Neutrophil (primary cell): ENCODE measurements around the gene ARAP1.

Experiments used
- H3K27ac ChIP-seq: fragments of 200-600 bp; sonication (generic); 2 replicates; pipeline ENCODE4 v1.5.1; 2016; ENCODE audit warnings: mild to moderate bottlenecking, moderate library complexity
- H3K27me3 ChIP-seq: fragments of 200-600 bp; sonication (generic); 2 replicates; pipeline ENCODE4 v1.6.0; 2016; ENCODE audit warnings: mild to moderate bottlenecking
- H3K36me3 ChIP-seq: fragments of 200-600 bp; sonication (generic); 2 replicates; pipeline ENCODE4 v1.5.1; 2017
- H3K4me1 ChIP-seq, 2 experiments: fragments of 200-600 bp in 1 of 2; sonication (generic) in 1 of 2; 1 replicate in 1 of 2; 2 replicates in 1 of 2; pipeline versions ENCODE4 v1.5.1 to v1.6.1; 2013 to 2016; ENCODE audit warnings: low read depth in 1 of 2, low read length in 1 of 2, mild to moderate bottlenecking in 1 of 2, moderate library complexity in 1 of 2; ENCODE audit not compliant: control insufficient read depth in 1 of 2, insufficient read depth in 1 of 2
- H3K4me3 ChIP-seq, 2 experiments: fragments of 200-600 bp in 1 of 2; sonication (generic) in 1 of 2; 1 replicate in 1 of 2; 2 replicates in 1 of 2; pipeline ENCODE4 v1.5.1; 2013 to 2016; ENCODE audit warnings: low read depth in 1 of 2, low read length in 1 of 2, mild to moderate bottlenecking in 1 of 2, moderate library complexity in 1 of 2
- H3K9me3 ChIP-seq: fragments of 200-600 bp; sonication (generic); 2 replicates; pipeline ENCODE4 v1.5.1; 2016
- CTCF ChIP-seq: fragments of 200-600 bp; sonication (generic); IDR thresholded peaks from 2 replicates; pipeline ENCODE4 v1.5.1; 2016; ENCODE audit warnings: antibody characterized with exemption

Gene ARAP1

GRCh38 chr11:72762641-72763304 lies 10.6 kb upstream of the ARAP1 start:
- Histone ChIP-seq H3K36me3 (no peaks in the 10 kb centered on the region), H3K9me3 (no peaks in the 10 kb centered on the region), H3K4me1 (peaks cover 0 to 13% of the 10 kb centered on the region in 2 experiments), H3K4me3 (no peak overlapping the region), H3K27ac (no peak overlapping the region), H3K27me3 (no peaks in the 10 kb centered on the region)
- TF ChIP-seq CTCF: no peak

DNA sequence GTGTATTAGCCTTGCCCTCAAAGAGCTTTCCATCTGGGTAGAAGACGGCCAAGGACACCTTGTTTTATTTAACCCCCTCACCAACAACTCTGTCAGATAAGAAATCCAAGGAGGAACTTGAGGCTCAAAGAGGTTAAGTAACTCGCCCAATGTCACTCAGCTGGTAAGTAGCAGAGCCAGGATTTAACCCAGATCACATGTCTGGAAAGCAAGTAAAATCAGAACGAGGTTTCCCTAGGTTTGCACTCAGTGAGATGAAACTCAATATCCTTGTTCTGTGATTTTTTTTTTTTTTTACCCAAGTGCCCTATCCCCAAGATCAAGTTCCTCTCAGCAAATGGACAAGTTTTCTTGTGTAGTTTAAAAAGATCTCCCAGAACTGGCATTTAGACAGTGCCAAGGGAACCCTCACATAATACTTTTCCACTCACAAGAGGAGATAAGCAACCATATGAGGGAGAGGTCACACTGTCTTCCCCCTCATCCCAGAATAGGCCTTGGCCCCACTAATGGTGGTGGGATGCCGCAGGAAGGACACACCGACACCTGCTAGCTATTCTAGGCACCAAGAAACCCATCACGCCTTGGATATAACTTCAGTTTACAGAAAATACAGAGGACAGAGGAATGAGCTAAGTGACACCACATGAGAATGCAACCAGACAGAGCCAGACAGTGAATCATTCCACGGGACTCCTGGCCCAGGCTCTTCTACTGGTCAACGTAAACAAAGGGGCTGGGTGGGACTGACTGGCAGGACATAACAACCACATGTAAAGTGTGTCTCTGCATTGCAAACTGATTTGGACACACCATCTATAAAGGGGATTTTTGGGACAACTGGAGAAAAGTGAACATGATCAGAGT lies 8.6 kb upstream of the ARAP1 start:
- no peak overlapping the region for H3K27ac ChIP-seq
- peaks cover 0 to 13% of the 10 kb centered on the region in 2 experiments for H3K4me1 ChIP-seq
- no peak for TF ChIP-seq CTCF
- H3K9me3 ChIP-seq: no peaks in the 10 kb centered on the region
- no peaks in the 10 kb centered on the region for H3K27me3 ChIP-seq
- no peak overlapping the region for H3K4me3 ChIP-seq
- H3K36me3 ChIP-seq: peaks cover 12% of the 10 kb centered on the region

GRCh38 chr11:72759468-72759985 lies 7.3 kb upstream of the ARAP1 start:
- no peak overlapping the region for H3K4me3 ChIP-seq
- H3K27me3 ChIP-seq: no peaks in the 10 kb centered on the region

DNA sequence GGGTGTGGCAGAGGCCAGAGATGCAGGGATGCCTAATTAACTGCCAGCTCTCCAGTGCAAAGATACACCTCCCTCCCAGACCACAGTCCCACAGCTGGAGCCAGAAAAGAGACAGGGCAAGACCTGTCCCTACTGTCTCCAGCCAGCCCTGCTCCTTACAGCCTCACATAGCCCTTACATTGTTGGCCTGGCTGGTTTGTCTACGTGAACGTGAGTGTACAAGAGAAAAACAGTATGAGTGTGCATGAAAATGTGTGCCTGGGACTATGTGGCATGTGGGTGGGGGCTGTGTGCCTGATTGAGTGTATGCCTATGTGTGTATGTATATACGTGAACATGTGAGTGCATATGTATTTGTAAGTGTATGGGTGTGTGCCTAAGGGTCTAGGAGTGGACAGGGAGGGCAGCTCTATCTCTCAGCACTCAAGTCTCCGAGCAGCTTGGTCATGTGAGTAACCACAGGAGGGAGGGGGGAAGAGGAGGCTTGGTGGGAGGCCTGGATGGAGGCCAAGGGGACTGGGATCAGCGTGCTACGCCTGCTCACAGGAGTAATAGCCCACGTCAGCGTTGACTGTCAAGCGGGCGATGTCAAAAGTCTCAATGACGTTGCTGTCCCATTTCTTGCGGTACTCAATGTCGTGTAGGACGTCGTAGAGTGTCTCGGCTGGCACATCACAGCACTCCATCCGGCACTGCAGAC lies 6.6 kb upstream of the ARAP1 start:
- peak overlapping the region; percentile 44 for H3K27ac ChIP-seq
- H3K4me1 ChIP-seq: peaks cover 1 to 15% of the 10 kb centered on the region in 2 experiments
- no peaks in the 10 kb centered on the region for H3K9me3 ChIP-seq
- no peak for TF ChIP-seq CTCF
- no peaks in the 10 kb centered on the region for H3K27me3 ChIP-seq
- H3K4me3 ChIP-seq: no peak overlapping the region
- H3K36me3 ChIP-seq: peaks cover 12% of the 10 kb centered on the region

More at GRCh38 chr11:72759468-72759985, 7.3 kb upstream of the ARAP1 start:
- Histone ChIP-seq H3K27ac (peak overlapping the region; percentile 44), H3K4me1 (peaks cover 0 to 13% of the 10 kb centered on the region in 2 experiments), H3K36me3 (peaks cover 12% of the 10 kb centered on the region), H3K9me3 (no peaks in the 10 kb centered on the region)
- no peak for TF ChIP-seq CTCF

DNA sequence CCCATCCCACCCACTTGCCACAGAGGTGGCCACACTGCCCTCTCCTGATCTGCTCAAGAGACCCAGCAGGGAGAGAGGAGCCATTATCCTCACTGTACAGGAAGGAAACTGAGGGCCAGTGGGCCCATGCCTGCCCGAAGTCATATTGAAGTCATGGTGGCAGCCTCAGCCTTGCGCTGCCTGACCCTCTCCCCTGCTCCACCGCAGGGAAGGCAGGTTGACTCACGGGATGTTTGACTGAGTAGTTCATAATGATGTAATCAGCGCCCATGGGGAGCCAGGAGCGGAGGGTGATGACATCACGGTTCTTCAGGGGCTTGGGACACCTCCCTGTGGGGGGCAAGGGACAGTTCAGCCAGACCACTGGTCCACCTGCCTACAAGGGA lies 6.1 kb upstream of the ARAP1 start:
- Histone ChIP-seq H3K9me3 (no peaks in the 10 kb centered on the region), H3K36me3 (peaks cover 12% of the 10 kb centered on the region), H3K4me3 (no peak overlapping the region), H3K4me1 (peaks cover 6 to 20% of the 10 kb centered on the region in 2 experiments), H3K27ac (peak overlapping the region; percentile 44), H3K27me3 (no peaks in the 10 kb centered on the region)
- TF ChIP-seq CTCF: no peak
